ENCODE data around the gene NUTM1.

Gene NUTM1

GRCh38 chr15:34331809-34332208 is 11.3 kb upstream of the NUTM1 start:
- TF ChIP-seq GATA2 (IDR thresholded peaks at IDR 0.05; ENCODE audit: low read depth, low read length): no peak
- no peak for TF ChIP-seq GATA3 (IDR thresholded peaks at IDR 0.05; ENCODE audit: low read depth, low read length)

- TF ChIP-seq GATA2 (IDR thresholded peaks at IDR 0.05; ENCODE audit: low read depth, low read length) (no peak), GATA3 (IDR thresholded peaks at IDR 0.05; ENCODE audit: low read depth, low read length) (no peak)
Observed at GRCh38 chr15:34332553-34333120, 10.5 kb upstream of the NUTM1 start.

- TF ChIP-seq GATA3 (IDR thresholded peaks at IDR 0.05; ENCODE audit: low read depth, low read length): no peak
- no peak for TF ChIP-seq GATA2 (IDR thresholded peaks at IDR 0.05; ENCODE audit: low read depth, low read length)
Observed at GRCh38 chr15:34334672-34335071, 8.4 kb upstream of the NUTM1 start.

- TF ChIP-seq GATA3 (IDR thresholded peaks at IDR 0.05; ENCODE audit: low read depth, low read length) (no peak), GATA2 (IDR thresholded peaks at IDR 0.05; ENCODE audit: low read depth, low read length) (no peak)
Observed at GRCh38 chr15:34335176-34336032, 7.7 kb upstream of the NUTM1 start.

GRCh38 chr15:34336231-34336990 is 6.7 kb upstream of the NUTM1 start:
- TF ChIP-seq GATA3 (IDR thresholded peaks at IDR 0.05; ENCODE audit: low read depth, low read length) (no peak), GATA2 (IDR thresholded peaks at IDR 0.05; ENCODE audit: low read depth, low read length) (no peak)

- TF ChIP-seq GATA2 (IDR thresholded peaks at IDR 0.05; ENCODE audit: low read depth, low read length): no peak
- no peak for TF ChIP-seq GATA3 (IDR thresholded peaks at IDR 0.05; ENCODE audit: low read depth, low read length)
Observed at GRCh38 chr15:34336991-34337556, 6.0 kb upstream of the NUTM1 start.

GRCh38 chr15:34337557-34338306 is 5.4 kb upstream of the NUTM1 start, which contains the start of gene SLC12A6:
Gene SLC12A6 (minus strand): TSS chr15:34337781. CDS start chr15:34336680, 1,101 bp downstream.
- TF ChIP-seq GATA2 (IDR thresholded peaks at IDR 0.05; ENCODE audit: low read depth, low read length): no peak; the same call in 1 of the 2 replicates
- no peak for TF ChIP-seq GATA3 (IDR thresholded peaks at IDR 0.05; ENCODE audit: low read depth, low read length)

- TF ChIP-seq GATA3 (IDR thresholded peaks at IDR 0.05; ENCODE audit: low read depth, low read length): no peak
- no peak for TF ChIP-seq GATA2 (IDR thresholded peaks at IDR 0.05; ENCODE audit: low read depth, low read length)
Observed at GRCh38 chr15:34338347-34338746, 4.8 kb upstream of the NUTM1 start.

GRCh38 chr15:34339946-34340345 is 3.2 kb upstream of the NUTM1 start:
- TF ChIP-seq GATA2 (IDR thresholded peaks at IDR 0.05; ENCODE audit: low read depth, low read length): no peak
- TF ChIP-seq GATA3 (IDR thresholded peaks at IDR 0.05; ENCODE audit: low read depth, low read length): no peak

- no peak for TF ChIP-seq GATA2 (IDR thresholded peaks at IDR 0.05; ENCODE audit: low read depth, low read length)
Observed at GRCh38 chr15:34341381-34342212, 1.5 kb upstream of the NUTM1 start.

GRCh38 chr15:34347951-34348638 is 5.0 kb downstream of the NUTM1 start:
- TF ChIP-seq GATA2 (IDR thresholded peaks at IDR 0.05; ENCODE audit: low read depth, low read length) (no peak), GATA3 (IDR thresholded peaks at IDR 0.05; ENCODE audit: low read depth, low read length) (no peak)

- TF ChIP-seq GATA2 (IDR thresholded peaks at IDR 0.05; ENCODE audit: low read depth, low read length) (no peak), GATA3 (IDR thresholded peaks at IDR 0.05; ENCODE audit: low read depth, low read length) (no peak)
Observed at GRCh38 chr15:34348735-34349300, 5.7 kb downstream of the NUTM1 start.
